UCSD-AML1 (cell line): ENCODE measurements around the gene C20orf173.
A peak's percentile ranks its signal among the peaks of the same experiment; 100 is the strongest.

Source experiments
- DNase-seq: peaks from one replicate; lab custom pipeline; 2025; ENCODE audit not compliant: unreplicated experiment; lab: John Stamatoyannopoulos, UW

The C20orf173 gene

GRCh38 chr20:35508493-35509218 is 20.8 kb downstream of the C20orf173 start:
- DNase-seq: no peak

GRCh38 chr20:35506872-35507638 is 22.4 kb downstream of the C20orf173 start:
- no peak for DNase-seq

- no peak for DNase-seq
These were observed 23.3 kb downstream of the C20orf173 start for GRCh38 chr20:35506179-35506578.

GRCh38 chr20:35504751-35505150 is 24.7 kb downstream of the C20orf173 start:
- no peak for DNase-seq

- no peak for DNase-seq
These were observed 25.5 kb downstream of the C20orf173 start for GRCh38 chr20:35503841-35504561.

- no peak for DNase-seq
These were observed 26.2 kb downstream of the C20orf173 start for GRCh38 chr20:35503281-35503680.

GRCh38 chr20:35502352-35502751 is 27.1 kb downstream of the C20orf173 start:
- DNase-seq: peak; percentile 34

GRCh38 chr20:35499271-35499670 is 30.2 kb downstream of the C20orf173 start:
- DNase-seq: no peak

- no peak for DNase-seq
These were observed 31.7 kb downstream of the C20orf173 start for GRCh38 chr20:35497780-35498189.

GRCh38 chr20:35497320-35497719 is 32.1 kb downstream of the C20orf173 start:
- DNase-seq: no peak

- no peak for DNase-seq
These were observed 33.0 kb downstream of the C20orf173 start for GRCh38 chr20:35496481-35496880.

- DNase-seq: no peak
These were observed 37.1 kb downstream of the C20orf173 start for GRCh38 chr20:35492352-35492751.

GRCh38 chr20:35491823-35492222 is 37.6 kb downstream of the C20orf173 start:
- no peak for DNase-seq

- peak; percentile 68 for DNase-seq
These were observed 38.7 kb downstream of the C20orf173 start for GRCh38 chr20:35490736-35491181.

GRCh38 chr20:35489717-35490116 is 39.7 kb downstream of the C20orf173 start:
- no peak for DNase-seq

GRCh38 chr20:35487479-35487878 is 42.0 kb downstream of the C20orf173 start:
- DNase-seq: no peak

GRCh38 chr20:35479798-35480197 is 49.7 kb downstream of the C20orf173 start:
- no peak for DNase-seq

- peak; percentile 33 for DNase-seq
These were observed 50.5 kb downstream of the C20orf173 start for GRCh38 chr20:35478804-35479472.
